GM13977 (cell line): ENCODE results near the gene JAG1.

Experiments used
- DNase-seq: peaks from one replicate; pipeline ENCODE4 v3.0.0; 2012; ENCODE audit warnings: low spot score
- in situ Hi-C: fragments of 300-500 bp; cut with MboI; formaldehyde crosslinking; loops from one replicate; pipeline ENCODE4 v1.12.0; 2022; ENCODE audit warnings: low sequenced_read_pairs, low pct_unique_long_range_greater_than_20kb, mixed read lengths, inconsistent platforms; ENCODE audit not compliant: unreplicated experiment
- TF ChIP-seq, protein P1 (sequence below): IDR thresholded peaks from 2 replicates; pipeline ENCODE4 v1.5.1; 2012; ENCODE audit warnings: mild to moderate bottlenecking, control low read depth; ENCODE audit not compliant: insufficient read depth; ENCODE audit errors: extremely low read depth, missing control alignments

Gene JAG1

DNA sequence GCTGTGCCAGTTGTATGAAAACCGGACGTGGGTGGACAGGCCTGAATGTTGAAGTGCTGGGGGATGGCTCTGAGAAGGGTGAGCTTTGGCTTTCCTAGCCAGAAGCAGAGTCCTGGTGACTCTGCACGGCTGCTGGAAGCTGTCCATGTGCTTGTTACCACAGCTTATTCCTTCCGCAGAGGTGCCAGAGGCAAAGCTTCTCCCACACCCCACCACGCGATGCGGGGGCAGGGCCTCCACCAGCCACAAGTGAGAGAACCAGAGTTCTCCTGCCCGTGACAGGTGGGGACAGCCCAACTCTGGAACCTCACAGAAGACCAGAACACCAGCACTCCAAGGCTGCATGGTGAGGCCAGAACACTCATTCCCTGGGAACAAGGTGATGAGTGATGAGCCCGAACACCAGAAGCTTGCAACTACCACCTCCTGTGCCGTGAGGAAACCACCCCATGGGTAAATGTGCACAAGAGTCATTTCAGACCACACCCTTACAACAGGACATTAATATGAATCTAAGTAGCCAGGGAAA lies 36.7 kb downstream of the JAG1 start:
- no peak for DNase-seq
- TF ChIP-seq, protein P1, sequence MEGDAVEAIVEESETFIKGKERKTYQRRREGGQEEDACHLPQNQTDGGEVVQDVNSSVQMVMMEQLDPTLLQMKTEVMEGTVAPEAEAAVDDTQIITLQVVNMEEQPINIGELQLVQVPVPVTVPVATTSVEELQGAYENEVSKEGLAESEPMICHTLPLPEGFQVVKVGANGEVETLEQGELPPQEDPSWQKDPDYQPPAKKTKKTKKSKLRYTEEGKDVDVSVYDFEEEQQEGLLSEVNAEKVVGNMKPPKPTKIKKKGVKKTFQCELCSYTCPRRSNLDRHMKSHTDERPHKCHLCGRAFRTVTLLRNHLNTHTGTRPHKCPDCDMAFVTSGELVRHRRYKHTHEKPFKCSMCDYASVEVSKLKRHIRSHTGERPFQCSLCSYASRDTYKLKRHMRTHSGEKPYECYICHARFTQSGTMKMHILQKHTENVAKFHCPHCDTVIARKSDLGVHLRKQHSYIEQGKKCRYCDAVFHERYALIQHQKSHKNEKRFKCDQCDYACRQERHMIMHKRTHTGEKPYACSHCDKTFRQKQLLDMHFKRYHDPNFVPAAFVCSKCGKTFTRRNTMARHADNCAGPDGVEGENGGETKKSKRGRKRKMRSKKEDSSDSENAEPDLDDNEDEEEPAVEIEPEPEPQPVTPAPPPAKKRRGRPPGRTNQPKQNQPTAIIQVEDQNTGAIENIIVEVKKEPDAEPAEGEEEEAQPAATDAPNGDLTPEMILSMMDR: no peak
- in situ Hi-C loops: no loop called here

DNA sequence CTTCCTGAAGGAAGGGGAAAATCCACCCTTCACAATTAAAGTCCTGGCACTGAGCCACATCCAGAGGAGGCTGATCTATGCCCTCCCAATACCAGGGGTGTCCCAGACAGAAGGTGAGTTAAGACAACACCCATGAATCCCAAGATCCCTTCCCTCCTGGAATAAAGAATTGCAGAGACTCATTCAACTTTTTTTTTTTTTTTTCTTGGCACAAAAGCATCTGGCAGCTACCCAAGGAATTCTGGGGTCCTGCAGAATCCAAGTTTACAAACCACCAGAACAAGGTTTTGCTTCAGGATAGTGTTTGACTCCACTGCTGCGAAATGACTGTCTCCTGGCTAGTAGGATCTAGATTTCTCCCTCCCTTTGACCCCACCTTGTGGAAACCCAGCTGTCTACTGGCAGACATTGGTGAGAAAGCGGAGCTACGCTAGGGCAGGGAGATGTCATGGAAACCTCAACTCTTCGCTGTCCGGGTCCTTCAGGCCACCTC lies 37.4 kb downstream of the JAG1 start:
- no peak for DNase-seq
- TF ChIP-seq, protein P1: no peak
- in situ Hi-C loops: no loop called here

DNA sequence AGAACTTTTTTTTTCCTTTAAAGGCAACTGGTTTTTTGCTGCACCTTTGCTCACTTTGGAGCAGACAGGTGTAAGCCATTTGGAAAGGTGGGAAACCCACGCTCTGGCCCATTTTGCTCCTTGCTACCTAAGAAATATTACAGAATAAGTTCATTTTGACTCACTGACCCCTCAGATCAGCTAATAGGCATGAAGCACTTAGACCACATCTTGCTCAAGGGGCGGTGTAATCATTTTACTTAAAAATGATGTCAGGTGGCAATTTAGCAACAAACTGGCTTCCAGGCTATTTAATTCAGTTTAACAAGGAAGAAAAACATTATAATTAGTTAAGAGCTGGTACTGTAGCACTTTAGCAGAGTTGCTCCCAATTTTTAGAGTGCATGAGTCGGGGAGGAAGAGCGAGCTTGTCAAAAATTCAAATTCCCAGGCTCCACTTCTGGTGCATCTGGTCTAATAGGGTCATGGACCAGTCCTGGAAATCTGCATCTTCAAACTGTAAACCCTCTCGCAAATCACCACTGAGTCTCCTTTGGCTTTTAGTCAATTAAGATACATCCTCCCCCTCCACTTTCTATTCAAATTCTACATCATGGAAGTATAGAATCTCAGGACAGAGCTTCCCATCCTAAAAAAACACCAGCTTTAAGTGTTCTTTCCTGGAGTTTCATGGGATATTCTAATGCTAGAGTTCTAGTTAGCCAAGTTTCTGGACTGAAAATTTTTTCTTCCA lies 38.2 kb downstream of the JAG1 start:
- DNase-seq: no peak
- TF ChIP-seq, protein P1: no peak

DNA sequence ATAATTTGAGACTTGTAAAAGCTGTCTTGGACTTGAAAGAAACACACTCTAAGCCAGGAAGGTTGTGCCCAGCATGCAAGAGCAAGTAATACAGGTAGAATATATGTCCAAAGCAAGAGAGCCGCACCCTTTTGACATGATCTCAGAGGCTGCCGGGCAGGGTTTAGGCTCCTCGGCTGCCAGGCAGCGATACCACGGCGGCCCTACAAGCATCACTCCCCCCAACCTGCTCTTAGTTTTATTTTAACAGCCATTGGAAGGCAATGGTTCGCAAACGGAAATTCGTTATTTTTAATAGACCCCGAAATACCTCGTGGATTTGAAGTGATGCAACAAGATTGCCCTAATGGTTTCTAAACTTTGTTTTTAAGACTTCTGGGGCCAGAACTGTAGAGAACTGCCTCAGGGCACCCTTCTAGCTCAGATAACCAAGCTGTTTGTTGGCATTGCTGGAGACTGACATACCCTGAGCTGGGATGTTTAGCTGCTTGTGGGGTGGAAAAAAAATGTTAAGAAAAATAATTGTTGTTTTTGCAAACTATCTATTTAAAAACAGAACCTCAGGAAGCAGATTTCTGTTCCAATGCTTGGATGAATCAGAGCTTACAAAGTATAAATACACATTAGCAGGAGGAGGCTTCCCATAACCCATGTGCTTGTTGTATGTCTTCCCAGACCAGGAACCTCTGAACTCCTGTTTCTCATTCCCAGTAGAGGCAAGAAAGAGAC lies 39.0 kb downstream of the JAG1 start:
- TF ChIP-seq, protein P1: no peak
- in situ Hi-C loops: no loop called here
- no peak for DNase-seq

More for the DNA sequence above, 38.2 kb downstream of the JAG1 start:
- in situ Hi-C loops: no loop called here

DNA sequence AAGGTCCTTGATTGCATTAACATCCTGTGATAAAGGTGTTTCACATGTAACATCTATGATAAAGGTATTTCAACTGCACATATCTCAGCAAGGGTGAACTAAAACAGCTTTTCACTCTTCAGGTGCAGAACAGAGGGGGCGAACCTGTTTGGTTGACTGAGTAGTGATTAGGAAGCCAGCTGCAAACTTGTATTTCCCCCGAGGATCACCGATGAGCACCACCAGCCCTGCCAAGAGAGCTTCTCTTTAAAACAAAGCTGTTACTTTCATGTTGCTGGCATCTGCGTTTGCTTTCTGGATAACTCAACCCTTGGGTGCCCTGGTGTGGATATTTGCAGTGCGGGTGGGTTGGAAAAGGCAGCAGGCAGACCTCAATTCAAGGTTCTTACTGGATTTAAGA lies 39.6 kb downstream of the JAG1 start:
- TF ChIP-seq, protein P1: no peak
- in situ Hi-C loops: no loop called here
- DNase-seq: no peak

DNA sequence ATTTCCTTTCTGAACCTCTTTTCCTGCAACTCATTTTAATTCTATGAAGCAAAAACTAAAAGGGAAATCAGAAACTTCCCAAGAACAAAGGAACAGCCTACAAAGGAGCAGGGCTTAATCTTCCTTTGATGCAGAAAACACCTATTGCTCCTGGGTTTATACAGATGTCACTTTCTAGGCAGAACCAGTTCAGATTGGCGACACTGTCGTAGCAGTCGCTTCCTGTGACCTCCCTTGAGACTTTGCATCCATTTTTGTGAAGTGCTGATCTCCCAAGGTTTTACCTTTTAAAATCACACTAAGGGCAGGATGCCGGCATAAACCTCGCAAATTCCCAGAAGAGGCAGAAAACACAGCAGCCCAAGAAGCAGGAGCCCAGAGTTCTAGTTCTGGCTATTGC lies 40.1 kb downstream of the JAG1 start:
- no peak for DNase-seq
- in situ Hi-C loops: no loop called here
- TF ChIP-seq, protein P1: no peak
